Gastroesophageal sphincter (tissue), 4 donors: ENCODE results near the gene TMEM132E. TPM values are rescaled to one million over a fixed set of nuclear protein-coding genes. Genes with fewer than 3 reads are reported as not detected.

ENCODE experiments used
- ATAC-seq: fragments of 150-250 bp; one replicate; pipeline ENCODE4 v1.9.1; 2016; ENCODE audit warnings: mild to moderate bottlenecking, moderate library complexity
- H3K27ac ChIP-seq, 4 donors: fragments of 200-600 bp; sonication (generic) in 3 of 4; 1 replicate in 3 of 4; 2 replicates in 1 of 4; pipeline ENCODE4 v1.5.1; 2016 to 2019
- H3K27me3 ChIP-seq: fragments of 200-600 bp; sonication (generic); one replicate; pipeline ENCODE4 v1.5.1; 2019
- H3K36me3 ChIP-seq, 2 donors: fragments of 200-600 bp; sonication (generic); one replicate each; pipeline ENCODE4 v1.5.1; 2019; ENCODE audit warnings: control low read depth in 1 of 2
- H3K4me1 ChIP-seq, 3 donors: fragments of 200-600 bp; sonication (generic); 1 replicate in 2 of 3; 2 replicates in 1 of 3; pipeline ENCODE4 v1.5.1; 2016 to 2019; ENCODE audit warnings: control low read depth in 2 of 3
- H3K4me3 ChIP-seq, 2 donors: fragments of 200-600 bp; sonication (generic); one replicate each; pipeline ENCODE4 v1.5.1; 2019; ENCODE audit warnings: mild to moderate bottlenecking in 1 of 2, moderate library complexity in 1 of 2
- H3K9me3 ChIP-seq, 3 donors: fragments of 200-600 bp; sonication (generic); one replicate each; pipeline ENCODE4 v1.5.1; 2017 to 2019; ENCODE audit warnings: control low read depth in 2 of 3
- CTCF ChIP-seq, 4 experiments: fragments of 200-600 bp in 2 of 4; fragments of 450-650 bp in 2 of 4; sonication (generic) in 1 of 4; IDR thresholded peaks; one replicate each; pipeline ENCODE4 v1.5.1; 2017 to 2019; ENCODE audit warnings: antibody characterized with exemption in 4 of 4, mild to moderate bottlenecking in 2 of 4, moderate library complexity in 2 of 4
- EP300 ChIP-seq: sonication (generic); formaldehyde crosslinking; IDR thresholded peaks from one replicate; pipeline ENCODE4 v1.6.1; 2017; ENCODE audit warnings: antibody characterized with exemption, mild to moderate bottlenecking
- POLR2A ChIP-seq, 2 donors: fragments of 450-650 bp; IDR thresholded peaks; one replicate each; pipeline ENCODE4 v1.6.1; 2017; ENCODE audit warnings: antibody characterized with exemption in 2 of 2, mild to moderate bottlenecking in 2 of 2, moderate library complexity in 1 of 2
- POLR2AphosphoS5 ChIP-seq: sonication (generic); formaldehyde crosslinking; IDR thresholded peaks from one replicate; pipeline ENCODE4 v1.6.1; 2017; ENCODE audit warnings: antibody characterized with exemption
- WGBS, 2 donors: methylation state at CpG; one replicate each; pipeline ENCODE4 v1.1.5; 2018; ENCODE audit warnings: low coverage in 1 of 2; 5-methylcytosine and 5-hydroxymethylcytosine counted together
- total RNA-seq, 4 donors: library from RNA; depleted of rRNA; stranded (reverse); fragments of >200 nt; gene quantifications; one replicate each; pipeline ENCODE4 v1.1.0, GENCODE V29; 2016

TMEM132E gene
- total RNA-seq, 4 donors from 2014 or later: 0.12 to 0.47 TPM; not detected in 2

DNA sequence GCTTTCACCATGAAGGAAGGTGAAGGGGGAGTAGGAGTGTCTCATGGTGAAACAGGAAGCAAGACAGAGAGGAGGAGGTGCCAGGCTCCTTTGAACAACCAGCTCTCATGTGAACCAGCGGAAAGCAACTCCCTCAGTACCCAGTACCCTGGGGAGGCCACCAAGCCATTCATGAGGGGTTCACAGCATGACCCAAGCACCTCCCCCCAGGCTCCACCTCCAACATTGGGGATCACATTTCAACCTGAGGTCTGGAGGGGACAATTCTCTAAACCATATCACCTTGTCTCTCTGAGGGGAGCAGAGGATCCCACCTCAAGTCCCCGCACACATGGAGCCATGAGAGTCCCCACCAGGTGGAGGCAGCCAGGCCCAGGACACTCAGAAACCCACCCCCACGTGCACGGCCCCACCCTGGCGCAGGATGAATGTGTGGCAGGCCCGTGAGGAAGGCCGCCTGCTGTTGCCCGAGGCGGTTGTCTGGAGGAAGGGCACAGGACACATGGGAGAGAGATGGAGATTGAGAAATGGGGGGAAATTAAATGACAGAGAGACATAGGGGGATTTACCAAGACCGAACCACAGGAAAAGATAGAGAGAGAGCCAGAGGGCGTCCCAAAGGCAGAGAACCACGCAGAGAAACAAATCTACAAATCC, 85.9 kb downstream of the TMEM132E start:
- ATAC-seq: no peak
- Histone ChIP-seq H3K4me3 (no peak overlapping the region), H3K4me1 (no peaks in the 10 kb centered on the region), H3K27me3 (peaks cover 81% of the 10 kb centered on the region), H3K36me3 (no peaks in the 10 kb centered on the region), H3K9me3 (no peaks in the 10 kb centered on the region), H3K27ac (no peak overlapping the region)
- no peak for TF ChIP-seq POLR2A (IDR thresholded peaks at IDR 0.05)
- 6 to 24% methylated on average over 3 to 11 of the region's 12 CpGs for WGBS, 2 donors

DNA sequence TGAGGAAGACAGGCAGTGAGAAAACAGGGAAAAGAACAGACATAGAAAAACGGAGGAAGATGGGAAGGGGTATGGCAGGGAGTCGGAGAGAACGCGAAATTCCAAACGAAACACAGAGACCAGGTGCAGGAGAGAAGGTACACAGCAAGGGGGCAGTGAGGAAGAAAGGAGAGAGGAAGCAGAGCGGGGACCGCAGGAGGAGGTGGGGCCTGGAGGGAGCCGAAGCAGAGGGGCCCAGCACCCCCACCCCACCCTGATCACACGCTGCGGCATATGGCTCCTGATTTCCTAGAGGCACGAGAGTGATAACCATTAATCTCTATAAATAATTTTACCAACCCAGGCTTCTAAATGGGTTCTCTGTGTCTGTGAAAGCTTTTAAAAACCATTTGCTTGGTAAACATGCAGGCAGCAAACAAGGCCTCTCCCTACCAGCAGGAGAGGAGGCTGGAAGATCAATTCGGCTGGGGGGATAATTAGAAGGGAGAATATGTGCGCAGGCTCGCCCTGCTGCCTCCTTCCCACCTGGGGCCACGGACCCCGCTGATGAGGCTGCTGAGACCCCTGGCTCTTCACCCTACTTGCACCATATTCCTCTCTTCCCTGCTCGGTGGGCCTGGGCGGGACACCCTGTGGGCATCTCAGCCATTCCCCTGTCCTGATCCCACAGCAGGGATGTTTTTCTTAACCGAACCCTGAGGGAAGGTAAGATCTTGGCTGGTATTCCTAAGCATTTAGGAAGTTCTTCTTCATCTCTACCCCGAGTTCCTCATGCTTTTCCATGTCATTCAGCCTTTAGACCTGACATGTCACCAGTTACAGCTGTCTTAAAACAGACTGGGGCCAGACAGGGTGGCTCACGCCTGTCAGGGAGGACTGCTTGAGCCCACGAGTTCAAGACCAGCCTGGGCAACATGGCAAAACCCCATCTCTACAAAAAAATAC, 86.7 kb downstream of the TMEM132E start:
- H3K27me3 ChIP-seq: peaks cover 82% of the 10 kb centered on the region
- WGBS, 2 donors: 19 to 23% methylated on average over 18 to 19 of the region's 22 CpGs

DNA sequence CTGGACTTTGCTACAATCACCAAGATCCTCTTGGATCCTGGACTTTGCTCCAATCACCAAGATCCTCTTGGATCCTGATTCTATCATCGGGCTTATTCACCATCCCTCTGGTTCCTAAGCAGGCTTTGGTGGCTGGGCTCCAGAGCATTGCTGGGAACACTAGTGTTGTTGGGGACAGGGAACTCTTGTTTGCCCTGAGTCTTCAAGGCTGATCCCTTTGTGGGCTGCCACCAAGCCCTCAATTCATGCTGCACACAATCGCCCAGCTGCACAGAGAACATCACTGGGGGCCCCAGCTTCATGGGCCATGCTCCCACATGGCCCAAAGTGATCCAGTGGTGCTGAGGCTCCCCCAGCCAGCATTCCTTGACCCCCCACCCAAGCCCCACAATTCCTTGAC, 88.3 kb downstream of the TMEM132E start:
- no peaks in the 10 kb centered on the region for H3K4me1 ChIP-seq
- H3K9me3 ChIP-seq: no peaks in the 10 kb centered on the region
- no peaks in the 10 kb centered on the region for H3K36me3 ChIP-seq
- ATAC-seq: no peak
- TF ChIP-seq EP300 (no peak), CTCF (IDR thresholded peaks at IDR 0.05) (no peak), POLR2A (IDR thresholded peaks at IDR 0.05) (no peak), POLR2AphosphoS5 (no peak)
- H3K4me3 ChIP-seq: no peak overlapping the region
- no peak overlapping the region for H3K27ac ChIP-seq
- H3K27me3 ChIP-seq: peaks cover 76% of the 10 kb centered on the region
- WGBS, 2 donors: 83% methylated on average over 1 of the region's 2 CpGs

More for the DNA sequence above, 86.7 kb downstream of the TMEM132E start:
- Histone ChIP-seq H3K36me3 (no peaks in the 10 kb centered on the region), H3K9me3 (no peaks in the 10 kb centered on the region), H3K4me3 (no peak overlapping the region), H3K27ac (no peak overlapping the region), H3K4me1 (no peaks in the 10 kb centered on the region)
- ATAC-seq: no peak
- TF ChIP-seq POLR2AphosphoS5 (no peak), CTCF (IDR thresholded peaks at IDR 0.05) (no peak), EP300 (no peak), POLR2A (IDR thresholded peaks at IDR 0.05) (no peak)

GRCh38 chr17:34668206-34668605, 88.8 kb downstream of the TMEM132E start:
- no peak for ATAC-seq
- Histone ChIP-seq H3K36me3 (no peaks in the 10 kb centered on the region), H3K27me3 (peaks cover 71% of the 10 kb centered on the region), H3K4me3 (no peak overlapping the region), H3K4me1 (no peaks in the 10 kb centered on the region), H3K27ac (no peak overlapping the region), H3K9me3 (no peaks in the 10 kb centered on the region)
- 67 to 71% methylated on average over 2 to 3 of the region's 3 CpGs for WGBS, 2 donors
- TF ChIP-seq EP300 (no peak), CTCF (IDR thresholded peaks at IDR 0.05) (no peak), POLR2A (IDR thresholded peaks at IDR 0.05) (no peak), POLR2AphosphoS5 (no peak)

- Histone ChIP-seq H3K4me3 (no peak overlapping the region), H3K4me1 (no peaks in the 10 kb centered on the region), H3K36me3 (no peaks in the 10 kb centered on the region), H3K27ac (no peak overlapping the region), H3K27me3 (peaks cover 60% of the 10 kb centered on the region), H3K9me3 (no peaks in the 10 kb centered on the region)
- no peak for TF ChIP-seq CTCF (IDR thresholded peaks at IDR 0.05)
- no peak for TF ChIP-seq POLR2AphosphoS5
- no peak for TF ChIP-seq EP300
- no peak for TF ChIP-seq POLR2A (IDR thresholded peaks at IDR 0.05)
- WGBS, 2 donors: 94% methylated on average over 2 of the region's 5 CpGs; no CpG with 5 or more reads in 1 of the 2 donors
- no peak for ATAC-seq
These were observed 90.1 kb downstream of the TMEM132E start for GRCh38 chr17:34669511-34669910.
